Subcutaneous abdominal adipose tissue (tissue), 5 donors: ENCODE measurements around the gene KRTAP12-1.
"Not testable (repeated sequence)": the region's sequence is repeated elsewhere in the genome, so short reads cannot be mapped to it uniquely, and the experiment has no call there.

Experiments
- H3K27ac ChIP-seq: one replicate; pipeline ENCODE4 v1.7.0; 2013; ENCODE audit warnings: low read depth, mild to moderate bottlenecking, inconsistent platforms, low read length, moderate library complexity
- H3K27me3 ChIP-seq, 5 donors: one replicate each; pipeline ENCODE4 v1.7.0; 2013; ENCODE audit warnings: low read length in 5 of 5, inconsistent platforms in 1 of 5; ENCODE audit not compliant: control insufficient read depth in 5 of 5, insufficient read depth in 4 of 5
- H3K36me3 ChIP-seq, 5 donors: one replicate each; pipeline ENCODE4 v1.7.0; 2013; ENCODE audit warnings: low read length in 5 of 5; ENCODE audit not compliant: control insufficient read depth in 5 of 5, insufficient read depth in 5 of 5
- H3K4me1 ChIP-seq, 5 donors: one replicate each; pipeline ENCODE4 v1.7.0; 2013; ENCODE audit warnings: low read length in 5 of 5, mild to moderate bottlenecking in 3 of 5, moderate library complexity in 1 of 5; ENCODE audit not compliant: control insufficient read depth in 5 of 5, insufficient read depth in 5 of 5
- H3K4me3 ChIP-seq, 5 donors: one replicate each; pipeline ENCODE4 v1.7.0; 2013; ENCODE audit warnings: low read length in 5 of 5, low read depth in 1 of 5
- H3K9ac ChIP-seq, 5 donors: one replicate each; pipeline ENCODE4 v1.7.0; 2013; ENCODE audit warnings: low read length in 5 of 5, mild to moderate bottlenecking in 4 of 5, moderate library complexity in 3 of 5
- H3K9me3 ChIP-seq, 5 donors: one replicate each; pipeline ENCODE4 v1.7.0; 2013; ENCODE audit warnings: low read length in 5 of 5; ENCODE audit not compliant: control insufficient read depth in 5 of 5
- donor health status: healthy.
- donor health status: healthy.
- donor health status: healthy.
- donor health status: healthy.
- donor health status: healthy.

KRTAP12-1 gene

GRCh38 chr21:44647222-44647552 lies 34.8 kb downstream of the KRTAP12-1 start:
- Histone ChIP-seq H3K4me3 (no peak overlapping the region), H3K9me3 (peaks cover 4 to 23% (median 11%) of the 10 kb centered on the region in 5 donors), H3K4me1 (no peaks in the 10 kb centered on the region), H3K27ac (no peak overlapping the region), H3K36me3 (no peaks in the 10 kb centered on the region), H3K27me3 (peaks cover 3 to 29% (median 16%) of the 10 kb centered on the region in 5 donors), H3K9ac (no peak overlapping the region)

DNA sequence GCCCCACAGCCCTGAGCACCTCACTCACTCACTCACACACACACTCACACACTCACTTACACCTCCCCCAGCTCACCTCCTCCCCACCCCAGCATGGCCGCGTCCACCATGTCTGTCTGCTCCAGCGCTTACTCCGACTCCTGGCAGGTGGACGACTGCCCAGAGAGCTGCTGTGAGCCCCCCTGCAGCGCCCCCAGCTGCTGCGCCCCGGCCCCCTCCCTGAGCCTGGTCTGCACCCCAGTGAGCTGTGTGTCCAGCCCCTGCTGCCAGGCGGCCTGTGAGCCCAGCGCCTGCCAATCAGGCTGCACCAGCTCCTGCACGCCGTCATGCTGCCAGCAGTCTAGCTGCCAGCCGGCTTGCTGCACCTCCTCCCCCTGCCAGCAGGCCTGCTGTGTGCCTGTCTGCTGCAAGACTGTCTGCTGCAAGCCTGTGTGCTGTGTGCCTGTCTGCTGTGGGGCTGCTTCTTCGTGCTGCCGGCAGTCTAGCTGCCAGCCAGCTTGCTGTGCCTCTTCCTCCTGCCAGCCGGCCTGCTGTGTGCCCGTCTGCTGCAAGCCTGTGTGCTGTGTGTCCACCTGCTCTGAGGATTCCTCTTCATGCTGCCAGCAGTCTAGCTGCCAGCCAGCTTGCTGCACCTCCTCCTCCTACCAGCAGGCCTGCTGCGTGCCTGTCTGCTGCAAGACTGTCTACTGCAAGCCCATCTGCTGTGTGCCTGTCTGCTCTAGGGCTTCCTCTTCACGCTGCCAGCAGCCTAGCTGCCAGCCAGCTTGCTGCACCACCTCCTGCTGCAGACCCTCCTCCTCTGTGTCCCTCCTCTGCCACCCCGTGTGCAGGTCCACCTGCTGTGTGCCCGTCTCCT lies 35.4 kb downstream of the KRTAP12-1 start, which contains the start of gene KRTAP10-11:
TSS of gene KRTAP10-11 (plus strand) at position 49 of the 856 bp plus-strand sequence. CDS start at position 94, 45 bp downstream.
- Histone ChIP-seq H3K27me3 (peaks cover 3 to 29% (median 16%) of the 10 kb centered on the region in 5 donors), H3K9me3 (peaks cover 4 to 23% (median 11%) of the 10 kb centered on the region in 5 donors)
- H3K27ac ChIP-seq, H3K9ac ChIP-seq, H3K4me3 ChIP-seq, H3K4me1 ChIP-seq, H3K36me3 ChIP-seq: not testable (repeated sequence)

- Histone ChIP-seq H3K4me1 (no peaks in the 10 kb centered on the region), H3K9me3 (peaks cover 6 to 33% (median 25%) of the 10 kb centered on the region in 5 donors), H3K27ac (no peak overlapping the region), H3K36me3 (no peaks in the 10 kb centered on the region), H3K4me3 (no peak overlapping the region), H3K9ac (no peak overlapping the region), H3K27me3 (peaks cover 3 to 25% (median 16%) of the 10 kb centered on the region in 5 donors)
Observed at GRCh38 chr21:44644878-44645277, 37.1 kb downstream of the KRTAP12-1 start.

GRCh38 chr21:44643741-44644310 lies 38.1 kb downstream of the KRTAP12-1 start:
- Histone ChIP-seq H3K27me3 (peaks cover 3 to 27% (median 14%) of the 10 kb centered on the region in 5 donors), H3K4me1 (no peaks in the 10 kb centered on the region), H3K27ac (no peak overlapping the region), H3K9ac (no peak overlapping the region), H3K36me3 (no peaks in the 10 kb centered on the region), H3K9me3 (peaks cover 6 to 33% (median 25%) of the 10 kb centered on the region in 5 donors), H3K4me3 (no peak overlapping the region)

- Histone ChIP-seq H3K4me1 (no peaks in the 10 kb centered on the region), H3K9ac (no peak overlapping the region), H3K27ac (no peak overlapping the region), H3K4me3 (no peak overlapping the region), H3K36me3 (no peaks in the 10 kb centered on the region), H3K9me3 (peaks cover 6 to 33% (median 25%) of the 10 kb centered on the region in 5 donors), H3K27me3 (peaks cover 9 to 18% (median 10%) of the 10 kb centered on the region in 5 donors)
Observed at GRCh38 chr21:44640761-44641160, 41.2 kb downstream of the KRTAP12-1 start.

DNA sequence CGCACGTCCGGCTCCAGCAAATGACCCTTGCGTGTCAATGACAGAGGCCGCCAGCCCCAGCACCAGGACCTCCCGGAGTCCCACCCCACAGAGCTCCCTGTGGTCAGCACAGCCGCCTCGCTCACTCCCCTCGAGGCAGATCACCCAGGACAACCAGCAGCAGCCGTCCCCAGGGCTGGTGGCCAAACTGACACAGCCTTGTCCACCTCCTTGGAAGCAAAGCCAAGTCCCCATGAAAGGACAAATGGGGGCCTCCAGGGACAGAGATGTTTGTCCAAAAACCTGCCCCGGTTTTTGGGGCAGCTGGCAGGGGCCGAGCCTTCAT lies 42.7 kb downstream of the KRTAP12-1 start:
- Histone ChIP-seq H3K9ac (no peak overlapping the region), H3K4me3 (no peak overlapping the region), H3K27me3 (peaks cover 9 to 21% (median 13%) of the 10 kb centered on the region in 5 donors), H3K4me1 (no peaks in the 10 kb centered on the region), H3K36me3 (no peaks in the 10 kb centered on the region), H3K9me3 (peaks cover 2 to 20% (median 20%) of the 10 kb centered on the region in 5 donors), H3K27ac (no peak overlapping the region)

GRCh38 chr21:44638506-44639330 lies 43.2 kb downstream of the KRTAP12-1 start:
- not testable (repeated sequence) for H3K36me3 ChIP-seq, H3K4me3 ChIP-seq, H3K4me1 ChIP-seq, H3K27ac ChIP-seq, H3K9ac ChIP-seq
- peaks cover 9 to 21% (median 13%) of the 10 kb centered on the region in 5 donors for H3K27me3 ChIP-seq
- H3K9me3 ChIP-seq = peaks cover 2 to 15% (median 14%) of the 10 kb centered on the region in 5 donors

- H3K27ac ChIP-seq, H3K9ac ChIP-seq, H3K4me1 ChIP-seq, H3K36me3 ChIP-seq, H3K4me3 ChIP-seq: not testable (repeated sequence)
- Histone ChIP-seq H3K27me3 (peaks cover 9 to 21% (median 13%) of the 10 kb centered on the region in 5 donors), H3K9me3 (peaks cover 2 to 13% (median 8%) of the 10 kb centered on the region in 5 donors)
Observed at GRCh38 chr21:44637851-44638348, 44.1 kb downstream of the KRTAP12-1 start.

GRCh38 chr21:44637018-44637850 lies 44.7 kb downstream of the KRTAP12-1 start, which contains the start of gene KRTAP10-10:
Gene KRTAP10-10 (plus strand): TSS chr21:44637356. CDS start chr21:44637418, 62 bp downstream.
- Histone ChIP-seq H3K9ac (no peak within 1 kb of the TSS), H3K36me3 (no peaks in the 10 kb centered on the region), H3K9me3 (peaks cover 2 to 16% (median 10%) of the 10 kb centered on the region in 5 donors), H3K4me1 (no peaks in the 10 kb centered on the region), H3K27me3 (peaks cover 9 to 21% (median 13%) of the 10 kb centered on the region in 5 donors), H3K27ac (no peak within 1 kb of the TSS), H3K4me3 (no peak within 1 kb of the TSS)
